Limb (tissue), 2 donors: ENCODE measurements around the gene SS18.

Experiments
- DNase-seq, 2 donors: peaks; one replicate each; pipeline ENCODE4 v3.0.0-alpha.2; 2016; ENCODE audit errors: extremely low spot score in 2 of 2

The SS18 gene

GRCh38 chr18:26003356-26003755, 87.1 kb downstream of the SS18 start:
- DNase-seq, result no peak

DNA sequence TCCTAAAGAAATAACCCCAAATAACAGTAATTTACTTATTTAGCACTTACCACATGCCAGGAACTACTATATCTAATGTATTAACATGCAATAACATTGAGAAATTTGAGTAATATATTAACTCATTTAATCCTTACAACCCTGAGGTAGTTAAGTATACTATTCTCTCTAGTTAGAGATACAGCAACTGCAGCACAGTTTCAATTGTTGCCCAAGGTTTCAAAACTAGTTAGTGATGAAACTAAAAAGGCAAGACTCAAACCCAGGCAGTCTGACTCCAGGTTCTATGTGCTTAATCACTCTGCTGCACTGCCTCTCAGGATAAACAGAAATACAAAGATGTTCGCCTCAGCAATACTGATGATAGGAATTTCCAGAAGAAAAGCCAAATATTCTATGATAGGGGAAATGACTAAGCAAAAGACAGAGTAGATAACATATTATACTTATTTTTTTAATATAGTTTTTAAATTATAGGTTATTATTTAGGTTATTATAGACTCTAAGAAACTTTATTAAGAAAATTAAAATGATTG, 88.0 kb downstream of the SS18 start:
- no peak for DNase-seq

DNA sequence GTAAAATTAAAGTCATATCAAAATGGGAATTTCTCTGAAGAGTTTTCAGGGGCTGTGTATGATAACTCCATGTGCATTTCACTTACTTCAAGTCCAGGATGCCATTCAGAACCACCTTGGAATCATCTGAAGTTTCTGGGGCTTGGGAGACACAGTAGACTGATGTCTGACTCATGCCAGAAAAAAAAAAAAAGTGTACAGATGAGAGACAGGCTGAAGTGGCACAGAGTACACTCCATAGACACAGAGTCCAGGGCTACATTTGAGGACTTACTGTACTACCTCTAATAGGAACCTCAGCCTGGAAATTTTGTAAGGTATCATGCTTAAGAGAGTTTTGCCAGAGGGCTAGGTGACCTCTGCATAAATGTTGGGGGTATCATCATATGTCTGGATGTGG, 92.0 kb downstream of the SS18 start:
- no peak for DNase-seq

DNA sequence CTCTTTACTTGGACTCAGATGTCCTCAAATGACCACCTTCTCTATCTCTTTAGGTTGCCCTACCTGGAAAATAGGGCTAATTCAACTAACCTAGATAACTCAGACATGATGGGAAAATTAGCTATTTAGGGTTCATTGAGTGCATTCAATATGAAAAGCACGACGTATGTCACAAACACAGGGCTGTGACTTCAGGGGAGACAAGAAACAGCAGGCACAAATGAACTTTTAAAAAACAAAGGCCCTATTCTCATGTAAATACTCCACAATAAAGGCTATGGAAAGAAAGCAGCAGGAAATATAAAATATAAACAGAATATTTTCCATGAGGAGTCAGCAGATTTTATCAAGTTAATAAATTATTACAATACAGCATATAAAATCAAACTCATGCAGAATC, 97.8 kb downstream of the SS18 start:
- no peak for DNase-seq

- DNase-seq, result no peak
These were observed 99.9 kb downstream of the SS18 start for GRCh38 chr18:25990473-25990872.

DNA sequence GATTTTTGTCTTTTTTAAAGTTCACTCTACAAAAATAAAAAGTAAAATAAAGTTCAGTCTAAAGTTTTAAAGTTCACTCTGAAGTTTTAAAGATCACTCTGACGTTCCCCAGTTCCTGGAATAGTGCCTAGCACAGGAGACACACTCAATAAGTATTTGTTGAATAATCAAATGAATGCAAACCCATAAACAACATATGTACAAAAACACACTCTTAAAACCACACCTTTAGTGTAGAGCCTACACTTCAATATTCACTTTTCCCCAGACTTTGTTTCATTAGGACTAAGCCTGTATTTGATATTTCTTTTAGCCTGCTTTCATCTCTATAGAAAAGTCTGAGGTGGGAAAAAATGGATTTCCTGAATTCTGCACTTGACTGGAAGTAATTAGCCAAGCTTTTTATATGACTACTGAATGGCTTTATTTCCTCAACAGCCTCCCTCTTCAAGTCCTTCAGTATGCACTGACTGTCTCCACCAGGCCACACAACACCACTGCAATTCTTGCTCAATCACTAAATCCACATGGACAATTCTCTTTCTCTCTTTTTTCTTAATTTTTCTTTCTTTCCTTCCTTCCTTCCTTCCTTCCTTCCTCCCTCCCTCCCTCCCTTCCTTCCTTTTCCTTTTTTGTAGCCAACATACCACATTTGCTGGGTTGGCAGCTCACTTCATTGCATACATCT, 104.6 kb downstream of the SS18 start:
- DNase-seq, result no peak

GRCh38 chr18:25983730-25984129, 106.7 kb downstream of the SS18 start:
- DNase-seq, result no peak

GRCh38 chr18:25982961-25983360, 107.5 kb downstream of the SS18 start:
- DNase-seq, result no peak

GRCh38 chr18:25982153-25982552, 108.3 kb downstream of the SS18 start:
- no peak for DNase-seq

GRCh38 chr18:25979369-25980040, 110.9 kb downstream of the SS18 start:
- DNase-seq, result no peak

- DNase-seq, result peak in 1 of 2 donors; percentile 36
These were observed 113.9 kb downstream of the SS18 start for GRCh38 chr18:25976554-25976953.

DNA sequence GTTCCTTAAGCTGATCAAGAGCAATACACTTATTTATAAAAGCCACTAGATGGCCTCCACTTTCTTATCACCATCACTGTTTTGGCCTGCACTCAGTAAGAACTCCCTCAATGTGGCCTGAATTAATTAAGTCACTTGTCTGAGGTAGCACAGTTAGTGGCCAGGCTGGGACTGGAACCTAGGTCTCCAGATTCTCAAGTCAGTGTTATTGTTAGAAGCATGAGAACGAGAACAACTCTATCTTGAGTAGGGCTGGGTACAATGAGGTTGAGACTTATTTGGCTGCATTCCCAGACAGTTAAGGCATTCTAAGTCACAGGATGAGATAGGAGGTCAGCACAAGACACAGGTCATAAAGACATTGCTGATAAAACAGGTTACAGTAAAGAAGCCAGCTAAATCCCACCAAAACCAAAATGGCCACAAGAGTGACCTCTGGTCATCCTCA, 115.8 kb downstream of the SS18 start:
- no peak for DNase-seq
